HCT116 (cell line): ENCODE results near the gene FYCO1. TPM values are rescaled to one million over a fixed set of nuclear protein-coding genes. Genes with fewer than 3 reads are reported as not detected.

Source experiments
- ATAC-seq: fragments of 200-7000 bp; cut with Tn5 transposase; 2 replicates; pipeline ENCODE4 v1.9.1; 2020; ENCODE audit warnings: mild to moderate bottlenecking, moderate library complexity
- BruUV-seq: library from RNA; stranded (reverse); fragments of 400-500 nt; replicated peaks from 2 replicates; lab custom pipeline; 2021; lab: Mats Ljungman, UMichigan
- CTCF ChIA-PET: fragments of 300-600 bp; sonication (Branson Sonifier 250); formaldehyde crosslinking; loops from one replicate; lab custom pipeline; 2021; ENCODE audit warnings: antibody characterized with exemption; lab: Charles Lee
- POLR2A ChIA-PET: fragments of 300-600, 350-600 bp; sonication (Branson Sonifier 250); formaldehyde crosslinking; loops from one replicate; lab custom pipeline; 2021; ENCODE audit warnings: antibody characterized with exemption; lab: Charles Lee
- RAD21 ChIA-PET, 2 experiments: fragments of 300-600 bp; sonication (Branson Sonifier 250); formaldehyde crosslinking; loops; one replicate each; lab custom pipeline; 2023; ENCODE audit warnings: low total read pairs in 2 of 2; ENCODE audit not compliant: uncharacterized antibody in 2 of 2, unreplicated experiment in 2 of 2, low non-redundant PET in 1 of 2; lab: Charles Lee
- DNase-seq: peaks from one replicate; pipeline ENCODE4 v3.0.0-alpha.2; 2010; ENCODE audit warnings: low read depth, low spot score
- H2AFZ ChIP-seq: fragments of 200-600 bp; shearing (Covaris generic), sonication (generic); 2 replicates; pipeline ENCODE4 v1.6.1; 2017; ENCODE audit warnings: low read depth, mixed run types, mixed read lengths, antibody characterized with exemption, low read length; ENCODE audit not compliant: poor library complexity, severe bottlenecking
- H3K27ac ChIP-seq: 2 replicates; pipeline ENCODE4 v1.5.1; 2012; ENCODE audit warnings: low read depth, low read length
- H3K27me3 ChIP-seq: fragments of 200-600 bp; sonication (generic); 2 replicates; pipeline ENCODE4 v1.6.1; 2016; ENCODE audit warnings: mixed run types, low read length, mixed read lengths; ENCODE audit not compliant: insufficient read depth
- H3K36me3 ChIP-seq, 2 experiments: fragments of 200-500 bp in 1 of 2; fragments of 200-600 bp in 1 of 2; sonication (Bioruptor generic) in 1 of 2; sonication (generic) in 1 of 2; 2 replicates each; pipeline versions ENCODE4 v1.5.1 to v1.6.1; 2014 to 2016; ENCODE audit warnings: low read length in 2 of 2, inconsistent platforms in 1 of 2, mixed read lengths in 1 of 2, mixed run types in 1 of 2; ENCODE audit not compliant: insufficient read depth in 2 of 2, control insufficient read depth in 1 of 2
- H3K4me1 ChIP-seq, 2 experiments: fragments of 200-600 bp in 1 of 2; sonication (generic) in 1 of 2; 2 replicates each; pipeline versions ENCODE4 v1.5.1 to v1.6.1; 2012 to 2017; ENCODE audit warnings: low read length in 2 of 2, inconsistent platforms in 1 of 2, mild to moderate bottlenecking in 1 of 2, mixed read lengths in 1 of 2, mixed run types in 1 of 2, moderate library complexity in 1 of 2; ENCODE audit not compliant: insufficient read depth in 2 of 2, control insufficient read depth in 1 of 2
- H3K4me2 ChIP-seq: fragments of 200-600 bp; sonication (generic); 2 replicates; pipeline ENCODE4 v1.6.1; 2017; ENCODE audit warnings: mixed run types, low read length, mixed read lengths
- H3K4me3 ChIP-seq, 2 experiments: fragments of 200-600 bp in 1 of 2; sonication (generic) in 1 of 2; replicated peaks in 1 of 2; 2 replicates each; pipeline ENCODE4 v1.5.1; 2011 to 2016; ENCODE audit warnings: low read length in 2 of 2, control low read depth in 1 of 2, low read depth in 1 of 2, mild to moderate bottlenecking in 1 of 2, mixed read lengths in 1 of 2, mixed run types in 1 of 2
- H3K79me2 ChIP-seq: fragments of 200-600 bp; sonication (generic); 2 replicates; pipeline ENCODE4 v1.6.1; 2017; ENCODE audit warnings: mild to moderate bottlenecking, mixed run types, low read length, moderate library complexity, mixed read lengths; ENCODE audit not compliant: insufficient read depth
- H3K9ac ChIP-seq: fragments of 200-600 bp; sonication (generic); 2 replicates; pipeline ENCODE4 v1.6.1; 2016; ENCODE audit warnings: low read length, mixed read lengths
- H3K9me2 ChIP-seq: fragments of 200-600 bp; sonication (generic), shearing (Covaris generic); 2 replicates; pipeline ENCODE4 v1.6.1; 2017; ENCODE audit warnings: mixed run types, mild to moderate bottlenecking, moderate library complexity; ENCODE audit not compliant: insufficient read depth
- H3K9me3 ChIP-seq, 2 experiments: fragments of 200-500 bp in 1 of 2; fragments of 200-600 bp in 1 of 2; sonication (Bioruptor generic) in 1 of 2; sonication (generic) in 1 of 2; 2 replicates each; pipeline ENCODE4 v1.6.1; 2014 to 2017; ENCODE audit warnings: low read length in 2 of 2, mixed read lengths in 2 of 2, inconsistent platforms in 1 of 2, low read depth in 1 of 2, mild to moderate bottlenecking in 1 of 2, mixed run types in 1 of 2, moderate library complexity in 1 of 2; ENCODE audit not compliant: control insufficient read depth in 1 of 2, insufficient read depth in 1 of 2
- H4K20me1 ChIP-seq: fragments of 200-600 bp; sonication (generic), shearing (Covaris generic); 2 replicates; pipeline ENCODE4 v1.6.1; 2017; ENCODE audit warnings: mixed run types, mild to moderate bottlenecking, moderate library complexity; ENCODE audit not compliant: insufficient read depth
- ATF3 ChIP-seq: IDR thresholded peaks from 2 replicates; pipeline ENCODE4 v1.6.1; 2012
- CBX3 ChIP-seq: IDR thresholded peaks from 2 replicates; pipeline ENCODE4 v1.6.1; 2012; ENCODE audit warnings: low read depth
- CEBPB ChIP-seq: IDR thresholded peaks from 2 replicates; pipeline ENCODE4 v1.6.1; 2012; ENCODE audit warnings: low read depth
- CTCF ChIP-seq, 3 experiments: fragments of 200-600 bp in 1 of 3; sonication (generic) in 1 of 3; IDR thresholded peaks in 2 of 3; conservative IDR thresholded peaks in 1 of 3; 2 replicates each; pipeline ENCODE4 v1.5.1; 2012 to 2017; ENCODE audit warnings: low read depth in 2 of 3, low read length in 2 of 3, antibody characterized with exemption in 1 of 3, borderline replicate concordance in 1 of 3, control low read depth in 1 of 3, mild to moderate bottlenecking in 1 of 3, mixed read lengths in 1 of 3, mixed run types in 1 of 3, moderate library complexity in 1 of 3; ENCODE audit not compliant: insufficient read depth in 1 of 3
- ELF1 ChIP-seq: IDR thresholded peaks from 2 replicates; pipeline ENCODE4 v1.6.1; 2012; ENCODE audit warnings: low read depth, borderline replicate concordance
- FOSL1 ChIP-seq: IDR thresholded peaks from 2 replicates; pipeline ENCODE4 v1.6.1; 2012; ENCODE audit warnings: low read depth
- RAD21 ChIP-seq: IDR thresholded peaks from 2 replicates; pipeline ENCODE4 v1.6.1; 2012; ENCODE audit warnings: low read depth, mild to moderate bottlenecking
- REST ChIP-seq: IDR thresholded peaks from 2 replicates; pipeline ENCODE4 v1.6.1; 2012; ENCODE audit warnings: low read depth
- SP1 ChIP-seq: IDR thresholded peaks from 2 replicates; pipeline ENCODE4 v1.6.1; 2012; ENCODE audit warnings: low read depth
- SRF ChIP-seq: IDR thresholded peaks from 2 replicates; pipeline ENCODE4 v1.6.1; 2012; ENCODE audit warnings: low read depth
- TCF7L2 ChIP-seq: IDR thresholded peaks from 2 replicates; pipeline ENCODE4 v1.7.0; 2011; ENCODE audit warnings: borderline replicate concordance, inconsistent platforms; ENCODE audit not compliant: insufficient read depth, insufficient read length; ENCODE audit errors: extremely low read depth
- YY1 ChIP-seq: IDR thresholded peaks from 2 replicates; pipeline ENCODE4 v1.6.1; 2011; ENCODE audit warnings: low read length, low read depth, moderate library complexity, mild to moderate bottlenecking; ENCODE audit not compliant: insufficient replicate concordance; ENCODE audit errors: extremely low read depth
- intact Hi-C: fragments of 100-400 bp; cut with micrococcal nuclease; formaldehyde crosslinking; loops from 2 replicates; pipeline ENCODE4 v1.10.0; 2022
- total RNA-seq: library from RNA; stranded (reverse); gene quantifications from one replicate; pipeline ENCODE4 v1.2.1, GENCODE V29; 2021; ENCODE audit not compliant: unreplicated experiment

The FYCO1 gene
- total RNA-seq, 1 experiment from 2014 or later = 15.8 TPM

GRCh38 chr3:45955706-45956105, 39.9 kb downstream of the FYCO1 start:
- TF ChIP-seq SP1 (no peak), SRF (no peak), RAD21 (no peak), YY1 (no peak), ELF1 (no peak), ATF3 (no peak), REST (no peak), CBX3 (no peak), FOSL1 (no peak), TCF7L2 (no peak), CEBPB (no peak), CTCF (IDR thresholded peaks at IDR 0.05 in 2 of 3, conservative IDR thresholded peaks at IDR 0.05 in 1 of 3; ENCODE audit: borderline replicate concordance in 1 of 3, insufficient read depth in 1 of 3, low read depth in 2 of 3, low read length in 2 of 3) (no peak)
- Histone ChIP-seq H3K27me3 (no peaks in the 10 kb centered on the region), H3K4me3 (no peak overlapping the region), H3K79me2 (no peaks in the 10 kb centered on the region), H3K27ac (no peak overlapping the region), H3K9ac (no peak overlapping the region), H3K9me3 (no peaks in the 10 kb centered on the region), H3K4me2 (no peak overlapping the region), H2AFZ (no peak overlapping the region), H4K20me1 (no peaks in the 10 kb centered on the region), H3K4me1 (no peaks in the 10 kb centered on the region), H3K36me3 (peaks cover 41 to 48% of the 10 kb centered on the region in 2 experiments), H3K9me2 (no peaks in the 10 kb centered on the region)
- DNase-seq (no peak), ATAC-seq (no peak)
- BruUV-seq = no TSS peak
- ChIA-PET RAD21 (no interaction called here), CTCF (interaction anchor here (1.3 kb wide), 1 partner anchor 17 kb away, joined by 5 read pairs; no protein-coding TSS in a partner anchor), POLR2A (no interaction called here)
- intact Hi-C loops = no loop called here
